NCI-H187 (cell line): ENCODE data around the gene PKDREJ.
A peak's percentile ranks its signal among the peaks of the same experiment; 100 is the strongest.
"Not testable (repeated sequence)": the region's sequence is repeated elsewhere in the genome, so short reads cannot be mapped to it uniquely, and the experiment has no call there.

Experiments used
- DNase-seq, 2 experiments: peaks; one replicate each; lab custom pipeline; 2025; lab: John Stamatoyannopoulos, UW

The PKDREJ gene

DNA sequence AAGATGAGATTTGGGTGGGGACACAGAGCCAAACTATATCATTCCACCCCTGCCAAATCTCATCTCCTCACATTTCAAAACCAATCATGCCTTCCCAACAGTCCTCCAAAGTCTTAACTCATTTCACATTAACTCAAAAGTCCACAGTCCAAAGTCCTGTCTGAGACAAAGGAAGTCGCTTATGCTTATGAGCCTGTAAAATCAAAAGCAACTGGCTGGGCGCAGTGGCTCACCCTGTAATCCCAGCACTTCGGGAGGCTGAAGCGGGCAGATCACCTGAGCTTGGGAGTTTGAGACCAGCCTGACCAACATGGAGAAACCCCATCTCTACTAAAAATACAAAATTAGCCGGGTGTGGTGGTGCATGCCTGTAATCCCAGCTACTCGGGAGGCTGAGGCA is 1.4 kb upstream of the PKDREJ start:
- not testable (repeated sequence) for DNase-seq

DNA sequence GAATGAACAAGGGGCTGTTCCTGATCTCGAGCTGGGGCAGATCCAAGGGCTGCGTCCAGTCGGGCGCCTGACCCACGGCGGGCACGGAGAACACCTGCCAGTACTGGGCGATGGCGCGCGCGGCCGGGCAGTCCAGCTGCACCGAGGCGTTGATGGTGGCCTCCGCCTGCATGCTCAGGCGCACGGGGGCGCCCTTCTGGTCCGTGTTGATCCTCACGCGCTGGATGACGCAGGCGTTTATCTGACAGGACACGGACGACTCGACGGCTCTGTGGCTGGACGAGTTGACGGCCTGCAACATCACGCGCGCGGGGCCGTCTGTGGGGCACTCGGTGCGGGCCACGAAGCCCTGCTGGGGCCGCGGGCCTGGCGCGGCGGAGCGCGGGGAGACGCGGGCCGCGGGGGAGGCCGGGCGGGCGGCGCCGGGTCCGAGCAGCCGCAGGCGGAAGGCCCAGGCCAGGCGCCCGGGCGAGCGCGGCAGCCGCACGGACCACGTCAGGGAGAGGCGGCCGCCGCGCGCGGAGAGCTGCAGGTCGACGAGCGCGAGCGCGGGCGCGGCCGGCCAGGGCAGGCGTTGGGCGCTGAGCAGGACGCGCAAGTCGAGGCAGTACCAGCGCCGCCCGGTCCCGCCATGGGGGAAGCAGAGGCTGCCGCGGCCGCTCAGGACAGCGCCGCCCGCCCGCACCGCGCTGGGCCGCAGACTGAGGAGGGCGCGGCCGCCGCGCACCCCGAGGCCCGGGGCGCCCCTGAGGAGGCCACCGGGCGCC is 511 bp downstream of the PKDREJ start:
- DNase-seq = no peak

DNA sequence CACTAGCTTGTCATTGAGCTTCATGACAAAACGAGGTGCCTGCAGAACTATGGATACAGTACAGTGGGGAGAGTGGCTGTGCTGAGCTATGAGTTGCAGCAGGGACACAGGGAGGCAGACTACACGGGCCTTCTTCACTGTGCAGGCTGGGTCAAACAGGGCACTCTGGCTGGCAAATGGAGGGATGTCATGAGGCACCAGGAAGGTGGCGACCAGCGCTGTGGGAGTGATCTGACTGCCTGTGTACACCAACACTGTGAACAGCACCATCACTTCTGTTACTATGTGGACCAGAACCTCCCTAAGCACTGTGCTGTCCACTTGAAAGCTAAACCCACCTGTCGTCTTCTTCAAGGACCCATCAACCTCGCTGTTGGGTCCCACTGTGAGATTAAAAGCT is 3.1 kb downstream of the PKDREJ start:
- no peak for DNase-seq

DNA sequence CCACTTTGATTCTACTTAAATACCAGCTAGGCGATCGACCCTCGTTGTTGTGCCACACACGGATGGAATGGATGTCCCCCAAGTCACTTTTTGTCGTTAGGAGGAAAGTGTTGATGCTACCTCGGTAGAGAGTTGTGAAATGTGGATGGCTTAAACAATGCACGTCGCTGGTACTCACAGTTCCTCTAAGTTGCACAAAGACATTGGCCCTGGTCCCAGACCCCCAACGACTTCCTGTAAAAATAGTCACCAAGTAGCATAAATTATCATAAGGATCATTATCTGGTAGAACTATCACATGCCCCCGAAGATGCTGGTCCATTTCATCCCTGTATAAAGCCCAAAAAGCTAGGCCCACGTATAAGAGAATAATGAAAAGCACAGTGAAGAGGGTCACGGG is 3.8 kb downstream of the PKDREJ start:
- no peak for DNase-seq

DNA sequence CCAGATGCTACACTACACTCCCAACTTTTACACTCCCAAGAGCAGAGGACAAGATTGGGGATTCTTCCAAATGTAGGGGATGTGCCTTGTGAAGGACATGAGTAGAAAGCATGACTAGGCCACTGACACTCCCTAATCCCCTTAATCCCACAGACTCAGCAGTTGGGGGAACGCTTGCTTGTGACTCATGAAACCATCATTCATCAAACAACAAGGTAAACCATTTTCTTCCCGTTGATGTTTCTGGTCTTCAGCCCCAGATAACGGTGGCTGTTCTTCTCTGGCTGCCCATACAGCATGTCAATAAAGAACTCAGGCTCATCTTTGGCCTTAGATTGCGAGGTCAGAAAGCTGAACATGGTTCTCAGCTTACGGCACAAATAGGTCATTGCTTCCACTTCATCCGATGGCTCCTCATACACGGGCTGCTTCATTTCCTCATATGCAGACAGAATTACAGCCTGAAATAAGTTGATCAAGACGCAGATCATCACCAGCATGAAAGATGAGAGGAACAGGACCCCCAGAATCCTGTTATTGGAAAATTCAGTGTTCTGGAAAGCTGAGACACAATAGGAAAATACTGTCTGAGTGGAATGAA is 6.7 kb downstream of the PKDREJ start:
- no peak for DNase-seq

DNA sequence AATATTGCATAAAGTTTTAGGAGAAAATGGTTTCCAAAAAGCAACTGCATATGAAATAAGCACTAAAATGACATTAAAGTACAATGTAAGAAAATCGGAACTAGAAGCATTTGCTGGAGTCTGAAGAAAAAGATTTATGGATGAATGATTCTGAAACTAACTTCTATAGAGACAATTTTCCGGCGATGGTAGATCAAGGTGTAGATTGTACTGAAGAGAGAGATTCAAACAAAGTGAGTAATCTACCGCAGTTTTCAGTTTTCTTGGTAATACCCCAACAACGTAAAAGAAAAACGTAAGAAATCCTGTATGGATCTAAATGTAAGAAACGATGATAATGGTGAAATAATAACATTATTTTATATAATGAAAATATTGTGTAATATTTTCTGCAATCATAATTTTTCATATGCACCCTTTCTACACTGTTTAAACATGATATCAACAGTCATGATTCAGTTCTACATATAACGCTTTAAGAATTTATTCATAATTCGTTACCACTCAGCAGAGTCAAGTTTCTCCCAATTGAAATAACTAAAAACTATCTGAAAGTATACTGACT is 11.2 kb downstream of the PKDREJ start:
- DNase-seq = no peak

DNA sequence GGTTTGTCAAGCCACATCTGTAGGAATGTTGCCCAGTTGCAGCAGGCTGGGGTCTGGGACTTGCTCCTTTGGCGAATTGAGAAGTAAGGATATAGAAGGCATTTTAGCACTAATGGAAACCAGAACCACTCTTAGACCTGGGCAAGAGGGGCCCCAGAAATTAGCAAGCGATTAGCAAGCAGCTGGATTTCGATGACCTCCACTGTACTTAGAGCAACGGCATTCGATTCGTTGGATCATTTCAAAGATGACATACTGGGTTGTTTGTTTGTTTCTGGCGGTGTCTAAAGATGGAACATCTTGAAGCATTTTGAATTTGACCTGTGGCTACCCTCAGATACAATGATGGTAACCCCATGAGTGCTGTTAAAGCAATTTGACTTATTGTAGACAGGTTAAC is 11.9 kb downstream of the PKDREJ start:
- no peak for DNase-seq

DNA sequence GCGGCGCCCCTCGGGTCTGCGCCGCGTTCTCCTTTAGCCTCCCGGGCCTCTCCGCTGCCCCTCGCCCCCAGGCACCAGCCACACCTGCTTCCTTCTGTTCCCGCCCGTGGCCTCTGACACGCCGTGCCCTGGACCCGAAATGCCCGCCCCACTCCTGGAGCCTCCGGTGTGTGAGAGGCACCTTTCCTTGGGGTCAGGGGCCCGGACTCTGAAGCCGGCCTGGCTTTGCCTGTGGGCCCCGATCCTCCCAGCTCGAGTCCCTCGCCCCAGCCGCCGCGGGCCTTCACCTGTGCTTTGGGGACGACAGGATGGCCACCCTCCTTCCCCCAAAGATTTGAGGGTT is 12.4 kb downstream of the PKDREJ start:
- DNase-seq = no peak

DNA sequence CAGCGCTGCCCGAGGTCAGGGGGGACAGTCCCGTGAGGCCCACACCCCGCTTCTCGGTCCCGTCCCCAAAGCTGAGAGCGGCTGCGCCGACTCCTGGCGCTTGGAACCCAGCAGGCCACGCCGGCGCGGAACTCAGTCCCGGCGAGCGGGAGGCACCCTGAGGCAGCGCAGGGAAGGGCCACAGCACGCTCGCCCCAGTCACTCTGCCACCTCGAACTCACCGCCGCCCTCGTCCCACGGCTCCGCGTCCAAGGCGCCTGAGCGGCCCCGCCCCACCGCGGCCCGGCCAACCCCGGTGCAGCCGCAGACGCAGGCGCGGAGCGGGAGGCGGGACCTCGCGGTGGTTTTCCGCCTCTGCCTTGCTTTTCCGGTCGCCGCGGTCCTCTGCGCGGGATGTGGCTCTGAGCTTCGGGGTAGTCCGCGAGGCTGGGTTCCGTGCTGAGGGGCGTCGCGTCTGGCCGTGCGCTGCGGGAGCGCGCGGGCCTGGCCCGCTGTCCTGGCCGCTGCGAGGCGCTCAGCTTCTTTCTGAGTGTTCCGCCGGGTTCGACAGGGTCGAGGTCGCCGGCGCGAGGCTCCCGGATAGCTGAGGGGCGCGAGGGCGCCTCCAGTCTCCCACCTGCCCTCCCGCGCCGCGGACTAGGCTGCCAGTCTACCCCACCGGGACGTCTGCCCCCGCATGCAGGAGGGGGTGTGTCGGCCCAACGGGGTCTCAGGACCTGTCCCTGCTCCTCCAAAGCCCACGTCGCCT is 12.9 kb downstream of the PKDREJ start, which contains the start of gene CDPF1:
TSS of gene CDPF1 (minus strand) at position 259 of the 748 bp plus-strand sequence. CDS start 2,009 bp downstream, outside the sequence.
- peak; percentile 1 to 40 for DNase-seq

DNA sequence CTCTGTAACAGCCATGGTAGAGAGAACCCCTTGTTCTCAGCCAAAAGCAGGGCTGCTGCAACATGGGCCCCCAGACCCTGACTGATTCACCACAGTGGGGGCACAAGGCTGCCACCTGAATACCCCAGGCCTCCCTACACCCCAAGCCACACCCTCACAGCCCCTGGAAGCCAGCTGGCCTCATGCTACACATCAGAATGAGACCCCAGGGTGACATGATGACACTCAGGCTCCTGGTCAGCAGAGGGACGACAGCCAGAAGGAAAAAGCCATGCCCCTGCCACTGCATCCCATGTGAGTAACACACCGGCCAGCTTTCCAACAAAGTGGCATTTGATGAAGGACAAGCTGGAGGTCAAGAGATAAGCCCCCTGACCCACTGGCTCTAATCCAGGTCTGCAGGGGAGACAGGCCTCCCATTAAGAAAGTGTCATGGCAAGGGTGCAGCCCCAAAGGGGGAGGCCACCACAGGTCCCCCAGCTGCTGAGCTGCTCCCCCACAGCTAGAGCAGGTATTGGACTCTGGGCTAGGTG is 15.6 kb downstream of the PKDREJ start:
- DNase-seq = no peak

DNA sequence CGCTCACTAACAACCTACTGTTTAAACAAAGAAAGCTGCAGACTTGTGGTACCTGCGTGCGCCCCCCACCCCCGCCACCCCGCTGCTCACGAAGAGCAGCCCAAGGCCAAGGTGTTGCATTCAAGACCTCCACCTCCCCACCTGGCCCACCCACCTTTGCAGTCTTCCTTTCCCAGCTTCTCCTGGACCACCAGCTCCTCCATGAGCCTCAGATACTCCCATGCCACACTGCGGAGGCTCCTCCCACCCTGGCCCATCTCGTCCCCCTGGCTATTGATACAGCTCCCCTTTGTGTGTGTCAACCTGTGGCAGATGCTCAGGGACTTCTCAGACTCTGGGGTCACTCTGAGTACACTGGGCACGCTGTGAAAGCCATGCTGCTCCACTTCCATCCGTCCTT is 17.0 kb downstream of the PKDREJ start:
- no peak for DNase-seq

DNA sequence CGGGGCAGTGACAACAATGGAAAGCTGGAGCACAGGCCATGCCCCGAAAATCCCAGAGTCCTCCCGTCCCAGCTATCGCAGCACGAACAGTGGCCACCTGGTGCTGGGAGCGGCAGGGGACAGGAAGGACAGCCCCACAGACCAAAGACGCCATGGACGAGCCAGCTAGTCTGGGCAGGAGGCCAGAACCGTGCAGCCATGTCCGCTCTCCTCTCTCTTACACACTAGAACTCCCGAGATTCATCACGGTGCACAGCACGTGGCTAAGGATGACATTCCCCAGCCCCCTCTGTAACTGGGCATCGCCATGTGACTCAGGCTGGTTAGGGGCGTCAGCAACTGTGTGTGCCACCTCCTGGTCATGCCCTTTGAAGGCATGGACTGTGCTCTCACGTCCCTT is 17.6 kb downstream of the PKDREJ start:
- DNase-seq = no peak

DNA sequence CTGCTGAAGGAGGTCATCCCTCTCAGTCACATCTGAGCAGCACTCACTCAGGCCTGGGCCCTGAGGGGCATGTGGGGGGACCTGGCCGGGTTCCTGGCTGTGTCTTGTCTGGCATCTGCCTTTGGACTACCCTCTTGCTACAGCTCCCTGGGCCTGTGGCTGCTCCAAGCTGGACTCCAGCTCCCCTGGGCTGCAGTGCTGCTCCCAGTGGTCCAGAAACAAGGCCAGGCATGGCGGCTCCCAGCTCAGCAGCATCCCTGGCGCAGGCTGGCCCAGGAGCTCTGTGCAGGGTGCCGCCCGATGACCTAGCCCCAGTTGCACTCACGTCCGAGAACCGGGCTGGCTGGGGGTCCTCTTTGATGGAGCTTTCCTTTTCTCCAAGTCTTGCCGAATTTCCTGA is 18.4 kb downstream of the PKDREJ start:
- DNase-seq = no peak

DNA sequence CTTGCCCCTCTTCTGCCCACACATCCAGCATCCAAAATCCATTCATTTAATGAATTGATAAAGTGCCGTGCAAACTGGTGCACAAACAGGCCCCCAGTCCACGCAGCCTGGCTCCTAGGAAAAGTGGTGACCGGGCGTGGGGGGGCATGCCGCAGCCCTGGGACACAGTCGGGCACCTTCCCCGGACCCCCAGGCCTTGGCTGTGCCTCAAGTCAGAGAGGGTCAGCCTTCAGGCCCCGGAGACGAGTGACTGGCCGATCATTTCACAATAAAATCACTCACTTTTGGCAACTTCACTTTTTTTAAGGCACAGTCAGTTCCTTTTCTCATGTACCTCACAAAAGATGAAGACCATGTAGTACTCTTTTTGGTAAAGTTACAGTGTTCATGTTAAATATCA is 21.1 kb downstream of the PKDREJ start:
- no peak for DNase-seq

DNA sequence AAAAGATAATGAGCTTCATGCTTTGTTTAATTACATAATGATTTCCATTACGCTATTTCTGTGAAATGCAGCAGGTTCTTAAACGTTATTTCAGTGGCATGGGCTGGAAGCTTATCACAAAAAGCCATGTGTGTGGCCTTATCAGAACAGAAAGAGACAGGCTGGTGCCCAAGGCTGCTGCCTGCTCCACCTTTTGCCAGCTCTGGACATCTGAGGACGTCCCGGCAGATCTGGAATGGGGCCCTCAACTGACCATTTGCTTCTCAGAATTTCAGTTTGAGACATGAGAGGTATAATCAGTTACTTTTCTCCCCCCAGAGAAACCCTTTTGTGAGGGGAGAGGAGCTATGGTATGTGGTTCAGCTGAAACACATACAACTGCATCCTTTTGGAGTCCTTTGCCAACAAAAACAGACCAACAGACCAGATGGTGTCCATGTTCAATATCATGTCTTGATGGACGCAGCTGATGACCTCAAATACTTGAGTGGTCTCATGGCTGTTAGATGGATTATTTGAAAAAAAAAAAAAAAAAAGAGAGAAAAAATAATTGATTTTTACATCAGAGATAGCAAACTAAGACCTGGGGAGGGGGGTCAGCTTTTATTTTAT is 21.6 kb downstream of the PKDREJ start:
- DNase-seq = no peak

DNA sequence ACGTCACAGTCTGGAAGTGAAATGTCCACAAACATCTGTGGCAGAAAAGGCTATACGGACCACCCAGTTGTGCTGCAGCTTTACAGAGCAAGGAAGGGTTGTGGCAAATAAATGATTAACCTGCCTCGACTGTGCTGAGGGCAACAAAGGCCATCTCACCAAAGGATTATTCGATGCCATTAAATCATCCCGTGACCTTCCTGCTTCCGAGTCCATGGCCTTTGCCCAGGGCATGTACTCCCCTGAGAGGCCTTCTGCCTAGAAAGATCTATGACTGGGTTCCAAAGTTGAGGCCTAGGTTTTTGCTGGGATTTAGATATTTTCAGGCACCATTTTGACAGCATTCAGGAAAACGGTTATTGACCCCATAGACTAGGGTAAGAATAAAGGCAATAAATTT is 22.2 kb downstream of the PKDREJ start:
- DNase-seq = no peak

DNA sequence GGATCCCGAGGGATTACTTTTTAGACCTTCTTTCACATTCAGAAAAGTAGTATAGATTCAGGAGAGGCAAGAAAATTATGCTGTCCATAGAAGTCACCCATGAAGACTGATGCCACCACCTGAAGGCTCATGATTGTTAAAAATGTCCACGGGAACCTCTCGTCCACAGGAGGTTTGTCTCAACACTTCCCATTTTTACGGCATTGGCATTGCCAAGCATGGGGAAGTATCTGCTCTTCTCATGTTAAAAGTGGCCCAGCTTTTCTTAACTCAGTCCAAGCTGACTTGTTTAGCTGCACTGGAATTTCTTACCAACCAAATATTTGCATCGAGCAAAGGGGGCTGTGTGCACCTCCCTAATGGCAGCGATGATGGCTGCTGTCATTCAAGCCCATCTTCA is 22.6 kb downstream of the PKDREJ start:
- no peak for DNase-seq

DNA sequence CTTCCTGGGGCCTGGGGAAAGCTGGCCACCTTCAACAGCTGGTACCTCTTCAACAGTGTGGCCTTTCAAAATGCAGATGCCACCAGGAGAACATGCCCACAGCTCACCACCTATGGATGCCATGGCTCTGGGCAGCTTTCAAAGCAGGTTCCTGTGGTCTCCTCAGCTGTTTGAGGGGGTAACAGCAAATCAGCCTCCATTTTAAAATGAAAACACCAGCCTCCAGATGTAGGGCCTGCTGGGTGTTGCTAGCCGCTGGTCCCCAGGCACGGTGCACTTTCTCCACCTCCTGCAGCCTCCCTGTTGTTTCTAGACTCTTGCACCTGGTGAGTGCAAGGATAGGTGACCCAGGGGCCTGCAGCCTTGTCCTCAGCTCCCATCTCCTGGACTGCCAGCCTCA is 23.1 kb downstream of the PKDREJ start:
- no peak for DNase-seq

DNA sequence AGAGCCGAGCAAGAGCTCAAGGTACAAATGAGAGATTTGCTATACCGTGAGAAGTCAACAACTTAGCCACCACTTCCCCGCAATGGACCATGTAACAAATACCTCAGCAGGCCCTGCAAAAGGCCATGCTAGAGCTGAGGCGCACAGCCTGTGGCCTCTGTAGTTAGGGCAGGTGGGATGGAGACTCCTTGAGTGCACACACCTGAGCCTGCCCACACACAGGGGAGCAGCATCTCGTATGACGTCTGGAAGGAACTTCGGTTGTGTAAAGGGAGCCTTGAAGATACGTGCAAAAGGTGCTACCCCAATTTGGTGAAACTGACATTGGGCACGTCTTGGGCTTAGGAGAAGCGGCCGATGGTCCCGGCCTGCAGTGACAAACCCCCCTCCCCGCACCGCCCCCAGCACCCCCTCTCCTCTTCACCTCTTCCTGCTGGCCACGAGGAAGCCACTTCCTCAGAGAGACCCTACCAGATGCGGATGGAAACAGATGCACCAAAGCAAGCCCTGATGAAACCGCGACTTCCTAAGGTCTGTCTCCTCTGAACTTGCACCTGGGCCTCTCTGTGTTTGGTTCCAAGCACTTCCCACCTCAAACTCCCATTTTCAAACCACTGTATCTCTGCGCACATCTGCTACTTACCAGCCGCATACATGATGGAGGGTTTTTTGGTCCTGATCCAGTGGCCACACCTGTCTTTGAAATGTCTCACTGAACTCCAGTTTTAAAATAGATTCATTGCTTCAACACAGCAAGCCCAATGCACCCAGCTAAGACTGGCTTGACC is 23.7 kb downstream of the PKDREJ start:
- DNase-seq = no peak

DNA sequence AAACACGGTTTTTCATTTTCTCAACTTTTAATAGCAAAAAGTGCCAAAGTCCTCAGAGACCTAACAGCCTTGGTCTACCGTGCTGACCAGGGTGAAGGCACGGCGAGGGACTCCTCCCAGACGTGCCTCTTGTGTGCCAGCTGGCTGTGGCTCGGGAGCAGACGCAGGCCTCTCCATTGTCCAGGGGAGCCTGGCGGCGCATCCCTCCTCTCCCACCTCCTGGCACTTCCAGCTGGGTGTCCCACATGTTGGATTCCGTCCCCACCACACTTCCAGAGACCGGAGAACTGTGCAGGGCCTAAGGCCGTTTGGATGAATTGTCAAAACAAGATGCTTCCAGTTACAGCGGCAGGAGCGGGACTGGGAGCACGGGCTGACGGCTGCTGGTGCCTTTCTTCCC is 24.6 kb downstream of the PKDREJ start:
- DNase-seq = no peak

DNA sequence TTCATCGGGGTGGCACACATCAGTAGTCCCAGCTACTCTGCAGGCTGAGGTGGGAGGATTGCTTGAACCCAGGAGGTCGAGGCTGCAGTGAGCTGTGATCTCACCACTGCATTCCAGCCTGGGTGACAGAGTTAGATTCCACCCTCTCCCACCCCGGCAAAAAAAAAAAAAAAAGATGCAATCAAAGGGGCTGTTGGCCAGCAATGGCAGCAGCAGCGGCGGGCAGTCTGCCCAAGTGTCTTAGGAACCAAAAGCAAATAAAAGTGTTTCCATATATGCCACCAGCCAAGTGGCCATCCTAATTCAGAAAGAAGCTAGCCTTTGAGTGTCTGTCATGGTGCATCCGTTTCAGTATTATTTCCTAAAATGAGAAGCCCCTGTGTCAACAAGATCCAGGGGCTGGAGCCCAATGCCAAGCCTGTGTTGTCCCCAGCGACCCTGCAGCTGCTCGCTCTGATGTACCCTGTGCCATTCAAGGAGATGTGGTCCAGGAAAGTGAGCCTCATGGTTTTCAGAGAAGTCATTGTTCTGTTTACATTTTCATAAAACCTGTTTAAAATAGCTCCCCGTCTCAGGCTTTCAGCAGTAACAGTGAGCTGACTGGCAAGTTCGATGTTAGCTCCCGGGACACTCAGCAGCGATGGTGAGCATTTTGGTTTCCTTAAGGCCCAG is 25.6 kb downstream of the PKDREJ start:
- DNase-seq = no peak
